Vagina (tissue), 2 donors: ENCODE data around the gene LBP. TPM values are rescaled to one million over a fixed set of nuclear protein-coding genes. Genes with fewer than 3 reads are reported as not detected.
"Not testable (repeated sequence)": the region's sequence is repeated elsewhere in the genome, so short reads cannot be mapped to it uniquely, and the experiment has no call there.

Experiments used
- DNase-seq, 2 donors: peaks; one replicate each; pipeline ENCODE4 v3.0.0-alpha.2; 2017; ENCODE audit errors: extremely low spot score in 2 of 2
- H3K27ac ChIP-seq: fragments of 200-600 bp; sonication (generic); one replicate; pipeline ENCODE4 v1.5.1; 2019
- H3K27me3 ChIP-seq: fragments of 200-600 bp; sonication (generic); one replicate; pipeline ENCODE4 v1.5.1; 2019
- H3K36me3 ChIP-seq, 2 donors: fragments of 200-600 bp; sonication (generic); one replicate each; pipeline ENCODE4 v1.5.1; 2017 to 2019
- H3K4me1 ChIP-seq: fragments of 200-600 bp; sonication (generic); one replicate; pipeline ENCODE4 v1.5.1; 2019
- H3K4me3 ChIP-seq, 2 donors: fragments of 200-600 bp; sonication (generic); 1 replicate in 1 of 2; 2 replicates in 1 of 2; pipeline ENCODE4 v1.5.1; 2016 to 2019
- H3K9me3 ChIP-seq: fragments of 200-600 bp; sonication (generic); one replicate; pipeline ENCODE4 v1.5.1; 2019
- POLR2A ChIP-seq, 2 donors: fragments of 450-650 bp; IDR thresholded peaks; one replicate each; pipeline ENCODE4 v1.6.1; 2017; ENCODE audit warnings: antibody characterized with exemption in 2 of 2, mild to moderate bottlenecking in 2 of 2, moderate library complexity in 2 of 2
- POLR2AphosphoS5 ChIP-seq, 2 donors: sonication (generic); formaldehyde crosslinking; IDR thresholded peaks; one replicate each; pipeline ENCODE4 v1.9.0; 2017; ENCODE audit warnings: antibody characterized with exemption in 2 of 2, mild to moderate bottlenecking in 2 of 2, low read depth in 1 of 2; ENCODE audit not compliant: insufficient read depth in 1 of 2
- intact Hi-C: fragments of 100-400 bp; cut with DNase I; formaldehyde crosslinking; loops from one replicate; pipeline ENCODE4 v1.15.1; 2023
- total RNA-seq: library from RNA; depleted of rRNA; stranded (reverse); fragments of >200 nt; gene quantifications from one replicate; pipeline ENCODE4 v1.2.3, GENCODE V29; 2016
- TF ChIP-seq, protein P1 (sequence below), 3 experiments: fragments of 450-650 bp in 2 of 3; fragments of 200-600 bp in 1 of 3; sonication (generic) in 1 of 3; IDR thresholded peaks; one replicate each; pipeline ENCODE4 v1.5.1; 2017 to 2019; ENCODE audit warnings: antibody characterized with exemption in 3 of 3, mild to moderate bottlenecking in 2 of 3, moderate library complexity in 2 of 3

LBP gene
- total RNA-seq, 1 donor from 2014 or later: 0.98 TPM

DNA sequence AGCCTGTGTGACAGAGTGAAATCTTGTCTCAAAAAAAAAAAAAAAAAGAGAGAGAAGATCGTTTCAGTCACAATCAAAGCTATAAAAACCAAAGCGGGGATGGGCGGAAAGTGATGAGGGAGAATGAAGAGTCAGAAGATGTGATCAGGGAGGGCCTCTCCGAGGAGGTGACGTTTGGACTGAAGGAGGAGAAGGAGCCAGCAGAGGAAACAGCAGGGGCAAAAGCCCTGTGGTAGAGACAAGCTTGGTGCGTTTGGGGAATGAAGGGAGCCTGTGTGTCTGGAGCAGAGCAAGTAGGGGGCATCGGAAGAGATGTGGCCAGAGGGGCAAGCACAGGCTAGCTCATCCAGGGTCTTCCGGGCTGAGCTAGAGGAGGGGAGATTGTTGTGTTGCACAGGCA, 14.5 kb upstream of the LBP start:
- Histone ChIP-seq H3K27ac (no peak overlapping the region), H3K4me1 (no peaks in the 10 kb centered on the region), H3K36me3 (no peaks in the 10 kb centered on the region), H3K9me3 (no peaks in the 10 kb centered on the region), H3K27me3 (no peaks in the 10 kb centered on the region), H3K4me3 (no peak overlapping the region)
- intact Hi-C loops: no loop called here
- TF ChIP-seq, protein P1, sequence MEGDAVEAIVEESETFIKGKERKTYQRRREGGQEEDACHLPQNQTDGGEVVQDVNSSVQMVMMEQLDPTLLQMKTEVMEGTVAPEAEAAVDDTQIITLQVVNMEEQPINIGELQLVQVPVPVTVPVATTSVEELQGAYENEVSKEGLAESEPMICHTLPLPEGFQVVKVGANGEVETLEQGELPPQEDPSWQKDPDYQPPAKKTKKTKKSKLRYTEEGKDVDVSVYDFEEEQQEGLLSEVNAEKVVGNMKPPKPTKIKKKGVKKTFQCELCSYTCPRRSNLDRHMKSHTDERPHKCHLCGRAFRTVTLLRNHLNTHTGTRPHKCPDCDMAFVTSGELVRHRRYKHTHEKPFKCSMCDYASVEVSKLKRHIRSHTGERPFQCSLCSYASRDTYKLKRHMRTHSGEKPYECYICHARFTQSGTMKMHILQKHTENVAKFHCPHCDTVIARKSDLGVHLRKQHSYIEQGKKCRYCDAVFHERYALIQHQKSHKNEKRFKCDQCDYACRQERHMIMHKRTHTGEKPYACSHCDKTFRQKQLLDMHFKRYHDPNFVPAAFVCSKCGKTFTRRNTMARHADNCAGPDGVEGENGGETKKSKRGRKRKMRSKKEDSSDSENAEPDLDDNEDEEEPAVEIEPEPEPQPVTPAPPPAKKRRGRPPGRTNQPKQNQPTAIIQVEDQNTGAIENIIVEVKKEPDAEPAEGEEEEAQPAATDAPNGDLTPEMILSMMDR (IDR thresholded peaks at IDR 0.05): no peak
- TF ChIP-seq POLR2A (IDR thresholded peaks at IDR 0.05) (no peak), POLR2AphosphoS5 (IDR thresholded peaks at IDR 0.05; ENCODE audit: insufficient read depth in 1 of 2, low read depth in 1 of 2) (no peak)
- DNase-seq: no peak

DNA sequence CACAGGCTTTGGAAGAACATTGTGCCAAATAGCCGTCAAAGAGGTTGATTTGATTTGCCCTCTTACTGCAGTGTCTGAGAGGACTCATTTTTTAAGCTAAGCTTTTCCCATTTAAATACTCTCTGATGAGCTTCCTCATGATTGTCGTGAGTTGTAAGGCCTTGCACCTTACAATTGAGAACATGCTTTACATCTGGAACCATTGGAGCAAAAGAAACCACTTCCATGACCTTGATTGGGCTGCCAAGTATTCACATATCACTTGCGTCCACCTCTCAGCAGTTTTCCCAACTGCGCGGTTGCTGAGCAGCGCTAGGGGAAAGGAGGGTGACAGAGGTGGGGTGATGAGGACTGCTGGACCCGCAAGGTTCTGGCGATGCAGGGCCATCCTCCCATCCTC, 12.3 kb upstream of the LBP start:
- H3K9me3 ChIP-seq: no peaks in the 10 kb centered on the region
- H3K27ac ChIP-seq: no peak overlapping the region
- DNase-seq: no peak
- no peak overlapping the region for H3K4me3 ChIP-seq
- no peaks in the 10 kb centered on the region for H3K36me3 ChIP-seq
- intact Hi-C loops: no loop called here
- H3K27me3 ChIP-seq: no peaks in the 10 kb centered on the region
- TF ChIP-seq, protein P1 (IDR thresholded peaks at IDR 0.05): no peak
- no peak for TF ChIP-seq POLR2A (IDR thresholded peaks at IDR 0.05)
- no peak for TF ChIP-seq POLR2AphosphoS5 (IDR thresholded peaks at IDR 0.05; ENCODE audit: insufficient read depth in 1 of 2, low read depth in 1 of 2)
- H3K4me1 ChIP-seq: no peaks in the 10 kb centered on the region

DNA sequence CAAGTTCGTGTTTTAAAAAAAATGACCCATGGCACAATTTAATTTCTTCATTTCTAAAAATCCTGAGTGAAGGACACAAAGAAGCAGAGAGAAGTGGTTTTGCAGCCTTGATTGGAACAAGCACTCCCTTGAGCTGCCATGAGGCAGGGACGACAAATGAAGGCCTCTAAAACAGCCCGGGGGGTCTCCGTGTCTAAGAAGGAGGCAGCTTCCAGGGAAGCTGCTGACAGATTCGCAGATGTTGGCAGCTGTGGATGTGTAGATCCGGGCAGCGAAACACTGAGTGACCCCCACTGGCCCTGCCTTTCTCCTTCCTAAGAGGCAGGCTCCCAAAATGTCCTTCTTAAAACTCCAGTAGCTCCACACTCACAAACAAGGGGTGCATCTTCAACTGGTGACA, 9.6 kb upstream of the LBP start:
- Histone ChIP-seq H3K27me3 (no peaks in the 10 kb centered on the region), H3K27ac (no peak overlapping the region), H3K36me3 (no peaks in the 10 kb centered on the region), H3K4me1 (no peaks in the 10 kb centered on the region), H3K4me3 (no peak overlapping the region), H3K9me3 (no peaks in the 10 kb centered on the region)
- TF ChIP-seq, protein P1 (IDR thresholded peaks at IDR 0.05): no peak
- TF ChIP-seq POLR2A (IDR thresholded peaks at IDR 0.05) (no peak), POLR2AphosphoS5 (IDR thresholded peaks at IDR 0.05; ENCODE audit: insufficient read depth in 1 of 2, low read depth in 1 of 2) (no peak)
- no peak for DNase-seq
- intact Hi-C loops: loop anchor here (5.0 kb wide), 1 partner anchor 71 kb away; no protein-coding TSS in a partner anchor

DNA sequence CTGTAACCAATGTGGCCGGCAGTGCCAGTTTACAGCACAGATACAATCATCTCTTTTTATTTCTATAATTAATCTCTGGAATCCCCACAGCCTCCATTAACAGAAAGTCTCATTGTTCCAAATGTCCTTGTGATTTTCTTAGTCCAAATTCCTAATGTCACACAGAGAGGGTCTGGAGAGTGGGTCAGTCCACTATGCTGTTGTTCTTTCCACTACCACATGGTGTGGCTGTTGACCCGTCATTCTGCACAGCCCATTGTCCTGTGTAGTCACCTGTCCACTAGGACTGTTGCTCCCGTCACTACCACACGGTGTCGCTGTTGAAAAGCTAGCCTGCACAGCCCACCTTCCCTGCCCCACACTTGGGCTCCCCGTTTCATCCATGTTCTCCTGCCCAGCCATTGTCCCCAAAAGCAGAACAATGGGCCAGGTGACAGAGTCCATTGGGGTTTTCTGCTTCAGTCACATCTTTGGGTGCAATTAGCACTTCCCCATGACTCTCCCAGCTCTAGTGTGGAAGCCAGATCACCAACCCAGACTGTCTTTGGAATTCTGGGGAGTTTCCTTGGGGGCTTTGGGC, 8.6 kb upstream of the LBP start:
- intact Hi-C loops: loop anchor here (5.0 kb wide), 1 partner anchor 70 kb away; no protein-coding TSS in a partner anchor
- peaks cover under 1% of the 10 kb centered on the region for H3K4me1 ChIP-seq
- H3K27me3 ChIP-seq: no peaks in the 10 kb centered on the region
- H3K36me3 ChIP-seq: no peaks in the 10 kb centered on the region
- no peak overlapping the region for H3K4me3 ChIP-seq
- no peaks in the 10 kb centered on the region for H3K9me3 ChIP-seq
- DNase-seq: no peak
- no peak overlapping the region for H3K27ac ChIP-seq
- TF ChIP-seq, protein P1 (IDR thresholded peaks at IDR 0.05): peak in 1 of 3 experiments; percentile 9
- TF ChIP-seq POLR2AphosphoS5 (IDR thresholded peaks at IDR 0.05; ENCODE audit: insufficient read depth in 1 of 2, low read depth in 1 of 2) (no peak), POLR2A (IDR thresholded peaks at IDR 0.05) (no peak)

DNA sequence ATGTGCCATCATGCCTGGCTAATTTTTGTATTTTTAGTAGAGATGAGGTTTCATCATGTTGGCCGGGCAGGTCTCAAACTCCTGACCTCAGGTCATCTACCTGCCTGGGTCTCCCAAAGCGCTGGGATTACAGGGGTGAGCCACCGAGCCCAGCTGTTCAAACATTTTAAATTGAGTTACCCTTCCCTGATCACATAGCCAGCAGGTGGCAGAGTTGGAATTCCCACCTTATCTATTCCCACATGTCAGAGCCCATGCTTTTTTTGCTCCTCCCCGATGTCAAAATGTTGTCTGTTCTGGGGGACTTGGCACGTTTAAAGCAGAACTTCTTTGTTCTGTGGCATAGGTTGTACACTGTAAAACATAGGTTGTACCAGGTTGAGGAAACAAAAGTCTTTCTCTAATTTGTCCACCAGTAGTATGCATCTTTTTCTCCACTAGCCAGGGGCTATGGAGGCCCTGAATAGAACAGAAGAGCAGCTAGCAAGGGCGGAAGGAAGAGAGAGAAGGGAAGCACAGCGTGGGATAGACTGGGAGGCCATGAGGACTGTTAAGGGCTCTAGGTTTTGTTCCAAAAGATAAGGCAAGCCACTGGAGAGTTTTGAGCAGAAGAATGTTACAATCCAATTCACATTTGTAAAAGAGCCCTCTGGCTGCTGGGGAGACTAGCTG, 7.3 kb upstream of the LBP start:
- H3K9me3 ChIP-seq: no peaks in the 10 kb centered on the region
- H3K27ac ChIP-seq: no peak overlapping the region
- no peak for DNase-seq
- intact Hi-C loops: loop anchor here (5.0 kb wide), 1 partner anchor 68 kb away; no protein-coding TSS in a partner anchor
- H3K4me3 ChIP-seq: no peak overlapping the region
- H3K27me3 ChIP-seq: no peaks in the 10 kb centered on the region
- TF ChIP-seq POLR2AphosphoS5 (IDR thresholded peaks at IDR 0.05; ENCODE audit: insufficient read depth in 1 of 2, low read depth in 1 of 2) (no peak), POLR2A (IDR thresholded peaks at IDR 0.05) (no peak)
- TF ChIP-seq, protein P1 (IDR thresholded peaks at IDR 0.05): no peak
- peaks cover 13% of the 10 kb centered on the region for H3K4me1 ChIP-seq
- no peaks in the 10 kb centered on the region for H3K36me3 ChIP-seq

DNA sequence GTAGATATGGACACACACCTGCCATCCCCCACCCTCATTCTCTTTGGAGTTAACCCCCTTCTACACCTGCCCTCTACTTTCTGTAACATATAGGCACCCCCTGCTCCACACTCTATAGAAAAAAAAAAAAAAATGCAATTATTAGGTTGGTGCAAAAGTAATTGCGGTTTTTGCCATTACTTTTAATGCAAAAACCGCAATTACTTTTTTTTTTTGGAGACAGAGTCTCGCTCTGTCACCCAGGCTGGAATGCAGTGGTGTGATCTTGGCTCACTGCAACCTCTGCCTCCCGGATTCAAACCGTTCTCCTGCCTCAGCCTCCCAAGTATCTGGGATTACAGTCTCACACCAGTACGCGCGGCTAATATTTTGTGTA, 6.8 kb upstream of the LBP start:
- DNase-seq, H3K4me3 ChIP-seq, H3K36me3 ChIP-seq, H3K27me3 ChIP-seq, H3K27ac ChIP-seq, H3K9me3 ChIP-seq: not testable (repeated sequence)
- H3K4me1 ChIP-seq: peaks cover 15% of the 10 kb centered on the region
- intact Hi-C loops: loop anchor here (5.0 kb wide), 1 partner anchor 68 kb away; no protein-coding TSS in a partner anchor
